A549 (cell line): ENCODE measurements around the gene ABCA7. TPM values are rescaled to one million over a fixed set of nuclear protein-coding genes. Genes with fewer than 3 reads are reported as not detected.

Source experiments
- ATAC-seq, 2 experiments: fragments of 200-7000 bp in 1 of 2; fragments of >200 bp in 1 of 2; cut with Nextera tagmentation in 1 of 2; cut with Tn5 transposase in 1 of 2; 3 replicates each; pipeline versions ENCODE4 v1.8.0 to v1.9.1; 2018 to 2020; ENCODE audit warnings: mild to moderate bottlenecking in 1 of 2, moderate library complexity in 1 of 2
- CTCF ChIA-PET: fragments of 300-600 bp; sonication (Branson Sonifier 250); formaldehyde crosslinking; extraction: SDS; loops from one replicate; lab custom pipeline; 2021; ENCODE audit warnings: antibody characterized with exemption, inconsistent platforms; lab: Yijun Ruan, JAX
- POLR2A ChIA-PET: fragments of 350-600 bp; formaldehyde crosslinking; extraction: SDS; loops from one replicate; lab custom pipeline; 2021; ENCODE audit warnings: antibody characterized with exemption, inconsistent platforms; lab: Yijun Ruan, JAX
- DNase-seq, 2 experiments: peaks; one replicate each; pipeline versions ENCODE4 v3.0.0 to v3.0.0-alpha.2; 2011 to 2016; ENCODE audit warnings: low read depth in 1 of 2, low spot score in 1 of 2
- FAIRE-seq: peaks from 2 replicates; lab custom pipeline; 2011; peaks lifted over from hg19 to GRCh38; lab: Jason Lieb, UNC
- H3K27ac ChIP-seq, 2 experiments: fragments of >200 bp; sonication (Bioruptor Twin); formaldehyde crosslinking; 3 replicates each; pipeline ENCODE4 v1.5.1; 2016 to 2017
- H3K4me1 ChIP-seq: fragments of >200 bp; sonication (Bioruptor Twin); formaldehyde crosslinking; 3 replicates; pipeline ENCODE4 v1.6.1; 2016
- H3K4me2 ChIP-seq: fragments of >200 bp; sonication (Bioruptor Twin); formaldehyde crosslinking; 3 replicates; pipeline ENCODE4 v1.6.1; 2016
- H3K4me3 ChIP-seq: fragments of >200 bp; sonication (Bioruptor Twin); formaldehyde crosslinking; 3 replicates; pipeline ENCODE4 v1.5.1; 2016
- H3K9me3 ChIP-seq: fragments of >200 bp; sonication (Bioruptor Twin); formaldehyde crosslinking; 3 replicates; pipeline ENCODE4 v1.6.1; 2016
- EHF ChIP-seq: fragments of 250-450 bp; sonication (Bioruptor Pico); IDR thresholded peaks from 2 replicates; pipeline ENCODE4 v1.5.0; 2020; ENCODE audit warnings: mild to moderate bottlenecking
- HDAC2 ChIP-seq: fragments of 200-600 bp; sonication (generic); IDR thresholded peaks from 2 replicates; pipeline ENCODE4 v1.6.1; 2016
- HEYL ChIP-seq: fragments of 250-450 bp; sonication (Bioruptor Pico); IDR thresholded peaks from 2 replicates; pipeline ENCODE4 v1.8.0; 2021; ENCODE audit warnings: mild to moderate bottlenecking, moderate library complexity
- HOXA7 ChIP-seq: fragments of 250-450 bp; sonication (Bioruptor Pico); IDR thresholded peaks from 2 replicates; pipeline ENCODE4 v1.5.0; 2020; ENCODE audit warnings: mild to moderate bottlenecking, moderate library complexity
- HOXB5 ChIP-seq: fragments of 250-450 bp; sonication (Bioruptor Pico); IDR thresholded peaks from 2 replicates; pipeline ENCODE4 v1.5.0; 2020; ENCODE audit warnings: mild to moderate bottlenecking, moderate library complexity
- JUN ChIP-seq, 2 experiments: fragments of >200 bp; sonication (Bioruptor Twin); formaldehyde crosslinking; IDR thresholded peaks; 2 replicates in 1 of 2; 3 replicates in 1 of 2; pipeline ENCODE4 v1.6.1; 2016 to 2017
- KDM1A ChIP-seq: fragments of 200-600 bp; sonication (generic); IDR thresholded peaks from 2 replicates; pipeline ENCODE4 v1.6.1; 2016; ENCODE audit warnings: low read depth, mild to moderate bottlenecking
- MAFK ChIP-seq: fragments of 450-650 bp; IDR thresholded peaks from 2 replicates; pipeline ENCODE4 v1.6.1; 2014; ENCODE audit not compliant: partially characterized antibody
- MAZ ChIP-seq: fragments of 150-350 bp; IDR thresholded peaks from 2 replicates; pipeline ENCODE4 v1.6.1; 2014; ENCODE audit warnings: antibody characterized with exemption, low read depth, low read length, borderline replicate concordance
- NPAS2 ChIP-seq: fragments of 250-450 bp; sonication (Bioruptor Pico); IDR thresholded peaks from 2 replicates; pipeline ENCODE4 v1.8.0; 2022; ENCODE audit warnings: mild to moderate bottlenecking, moderate library complexity, borderline replicate concordance
- NR3C1 ChIP-seq: fragments of >200 bp; sonication (Bioruptor Twin); formaldehyde crosslinking; IDR thresholded peaks from 3 replicates; pipeline ENCODE4 v1.6.1; 2017
- POLR2A ChIP-seq: IDR thresholded peaks from 2 replicates; pipeline ENCODE4 v1.6.1; 2012; ENCODE audit warnings: mild to moderate bottlenecking, low read length
- RAD21 ChIP-seq, 2 experiments: fragments of >200 bp in 1 of 2; sonication (Bioruptor Twin) in 1 of 2; formaldehyde crosslinking in 1 of 2; IDR thresholded peaks in 1 of 2; conservative IDR thresholded peaks in 1 of 2; 2 replicates in 1 of 2; 3 replicates in 1 of 2; pipeline ENCODE4 v1.6.1; 2012 to 2018; ENCODE audit warnings: inconsistent platforms in 1 of 2
- TFCP2L1 ChIP-seq: fragments of 250-450 bp; sonication (Bioruptor Pico); IDR thresholded peaks from 2 replicates; pipeline ENCODE4 v1.5.0; 2021; ENCODE audit warnings: mild to moderate bottlenecking
- TP53 ChIP-seq: fragments of 250-450 bp; sonication (Bioruptor Pico); IDR thresholded peaks from 2 replicates; pipeline ENCODE4 v1.5.0; 2021; ENCODE audit warnings: mild to moderate bottlenecking, moderate library complexity
- ZFP36 ChIP-seq: fragments of 450-650 bp; IDR thresholded peaks from 2 replicates; pipeline ENCODE4 v1.6.1; 2014; ENCODE audit warnings: borderline replicate concordance; ENCODE audit not compliant: partially characterized antibody
- WGBS: methylation state at CpG from one replicate; pipeline ENCODE4 v1.1.6; 2017; ENCODE audit errors: missing lambda C conversion rate; 5-methylcytosine and 5-hydroxymethylcytosine counted together
- polyA plus RNA-seq, 4 experiments: library from polyadenylated mRNA; depleted of rRNA in 3 of 4; stranded (reverse); fragments of >200 nt; fragmentation: RNase III in 1 of 4; extraction: RNeasy Plus Mini Kit Qiagen cat#74134 plus additional on column Dnase treatment in 1 of 4; gene quantifications; 2 replicates in 3 of 4; 3 replicates in 1 of 4; pipeline ENCODE4 v1.2.3, GENCODE V29; 2011 to 2017
- TF ChIP-seq, protein P1 (sequence below): IDR thresholded peaks from 2 replicates; pipeline ENCODE4 v1.6.1; 2012
- TF ChIP-seq, protein P2 (sequence below): fragments of 450-650 bp; IDR thresholded peaks from 2 replicates; pipeline ENCODE4 v1.6.1; 2014; ENCODE audit warnings: antibody characterized with exemption
- TF ChIP-seq, protein P3 (sequence below): IDR thresholded peaks from 2 replicates; pipeline ENCODE4 v1.6.1; 2012; ENCODE audit warnings: low read depth, borderline replicate concordance
- TF ChIP-seq, protein P4 (sequence below): fragments of >200 bp; sonication (Bioruptor Twin); formaldehyde crosslinking; IDR thresholded peaks from 3 replicates; pipeline ENCODE4 v1.5.1; 2016
- TF ChIP-seq, protein P5 (sequence below): fragments of 250-450 bp; sonication (Bioruptor Pico); IDR thresholded peaks from 2 replicates; pipeline ENCODE4 v1.5.0; 2021; ENCODE audit warnings: mild to moderate bottlenecking, moderate library complexity, borderline replicate concordance

ABCA7 gene
- polyA plus RNA-seq, 2 of the 4 experiments (the other 2 are of a cell fraction) = 5.0 to 13.5 TPM

DNA sequence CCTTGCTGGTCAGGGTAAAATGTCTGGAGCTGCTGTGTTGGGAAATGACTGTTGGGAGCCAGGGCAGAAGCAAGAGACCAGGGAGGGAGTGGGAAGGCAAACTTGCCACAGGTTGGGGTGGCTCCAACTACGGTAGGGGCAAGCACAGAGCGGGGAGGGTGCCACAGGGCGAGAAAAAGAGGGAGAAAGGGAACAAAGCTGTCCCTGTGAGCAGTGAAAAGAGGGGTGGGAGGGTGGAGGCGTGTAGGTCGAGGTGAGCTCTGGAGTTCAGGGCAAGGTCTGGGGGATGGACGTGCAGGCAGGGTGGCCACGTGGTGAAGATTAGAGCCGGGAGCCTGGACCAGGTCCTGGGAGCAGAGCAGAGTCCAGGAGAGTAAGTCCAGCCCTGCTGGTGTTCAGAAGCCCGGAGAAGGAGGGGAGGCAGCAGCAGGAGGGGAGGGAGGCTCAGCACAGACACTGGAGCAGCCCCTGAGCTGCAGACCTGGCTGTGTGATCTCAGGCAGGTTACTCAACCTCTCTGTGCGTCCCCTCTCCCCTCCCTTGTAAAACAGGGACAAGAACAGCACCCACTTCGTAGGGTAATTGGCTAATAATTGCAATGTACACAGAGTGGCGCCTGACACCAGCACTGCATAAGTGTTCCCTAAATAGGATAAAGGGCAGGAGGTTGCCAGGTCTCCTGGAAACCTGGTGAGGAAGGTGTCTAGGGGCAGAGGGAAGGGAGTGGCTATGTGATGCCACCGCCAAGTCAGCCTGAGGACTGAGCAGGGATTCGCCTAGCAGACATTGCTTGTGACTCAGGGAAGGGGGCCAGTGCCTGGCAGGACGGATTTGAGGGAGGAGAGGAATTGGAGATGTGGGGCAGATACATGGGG is 58.5 kb downstream of the ABCA7 start (continued):
- TF ChIP-seq HEYL (CRISPR knock-in tag) (no peak), HOXA7 (CRISPR knock-in tag) (no peak), KDM1A (peak; percentile 78), ZFP36 (peak; percentile 89), RAD21 (conservative IDR thresholded peaks at IDR 0.05 in 1 of 2, IDR thresholded peaks at IDR 0.05 in 1 of 2) (no peak), NPAS2 (CRISPR knock-in tag) (no peak), TFCP2L1 (no peak), MAZ (no peak), POLR2A (no peak), NR3C1 (no peak), HDAC2 (no peak), EHF (CRISPR knock-in tag) (no peak), TP53 (CRISPR knock-in tag) (no peak), HOXB5 (CRISPR knock-in tag) (no peak), MAFK (no peak)
- TF ChIP-seq, protein P1, sequence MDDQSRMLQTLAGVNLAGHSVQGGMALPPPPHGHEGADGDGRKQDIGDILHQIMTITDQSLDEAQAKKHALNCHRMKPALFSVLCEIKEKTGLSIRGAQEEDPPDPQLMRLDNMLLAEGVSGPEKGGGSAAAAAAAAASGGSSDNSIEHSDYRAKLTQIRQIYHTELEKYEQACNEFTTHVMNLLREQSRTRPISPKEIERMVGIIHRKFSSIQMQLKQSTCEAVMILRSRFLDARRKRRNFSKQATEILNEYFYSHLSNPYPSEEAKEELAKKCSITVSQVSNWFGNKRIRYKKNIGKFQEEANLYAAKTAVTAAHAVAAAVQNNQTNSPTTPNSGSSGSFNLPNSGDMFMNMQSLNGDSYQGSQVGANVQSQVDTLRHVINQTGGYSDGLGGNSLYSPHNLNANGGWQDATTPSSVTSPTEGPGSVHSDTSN = no peak
- TF ChIP-seq, protein P2, sequence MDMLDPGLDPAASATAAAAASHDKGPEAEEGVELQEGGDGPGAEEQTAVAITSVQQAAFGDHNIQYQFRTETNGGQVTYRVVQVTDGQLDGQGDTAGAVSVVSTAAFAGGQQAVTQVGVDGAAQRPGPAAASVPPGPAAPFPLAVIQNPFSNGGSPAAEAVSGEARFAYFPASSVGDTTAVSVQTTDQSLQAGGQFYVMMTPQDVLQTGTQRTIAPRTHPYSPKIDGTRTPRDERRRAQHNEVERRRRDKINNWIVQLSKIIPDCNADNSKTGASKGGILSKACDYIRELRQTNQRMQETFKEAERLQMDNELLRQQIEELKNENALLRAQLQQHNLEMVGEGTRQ = peak; percentile 49
- TF ChIP-seq, protein P3, sequence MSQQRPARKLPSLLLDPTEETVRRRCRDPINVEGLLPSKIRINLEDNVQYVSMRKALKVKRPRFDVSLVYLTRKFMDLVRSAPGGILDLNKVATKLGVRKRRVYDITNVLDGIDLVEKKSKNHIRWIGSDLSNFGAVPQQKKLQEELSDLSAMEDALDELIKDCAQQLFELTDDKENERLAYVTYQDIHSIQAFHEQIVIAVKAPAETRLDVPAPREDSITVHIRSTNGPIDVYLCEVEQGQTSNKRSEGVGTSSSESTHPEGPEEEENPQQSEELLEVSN = no peak
- TF ChIP-seq, protein P4, sequence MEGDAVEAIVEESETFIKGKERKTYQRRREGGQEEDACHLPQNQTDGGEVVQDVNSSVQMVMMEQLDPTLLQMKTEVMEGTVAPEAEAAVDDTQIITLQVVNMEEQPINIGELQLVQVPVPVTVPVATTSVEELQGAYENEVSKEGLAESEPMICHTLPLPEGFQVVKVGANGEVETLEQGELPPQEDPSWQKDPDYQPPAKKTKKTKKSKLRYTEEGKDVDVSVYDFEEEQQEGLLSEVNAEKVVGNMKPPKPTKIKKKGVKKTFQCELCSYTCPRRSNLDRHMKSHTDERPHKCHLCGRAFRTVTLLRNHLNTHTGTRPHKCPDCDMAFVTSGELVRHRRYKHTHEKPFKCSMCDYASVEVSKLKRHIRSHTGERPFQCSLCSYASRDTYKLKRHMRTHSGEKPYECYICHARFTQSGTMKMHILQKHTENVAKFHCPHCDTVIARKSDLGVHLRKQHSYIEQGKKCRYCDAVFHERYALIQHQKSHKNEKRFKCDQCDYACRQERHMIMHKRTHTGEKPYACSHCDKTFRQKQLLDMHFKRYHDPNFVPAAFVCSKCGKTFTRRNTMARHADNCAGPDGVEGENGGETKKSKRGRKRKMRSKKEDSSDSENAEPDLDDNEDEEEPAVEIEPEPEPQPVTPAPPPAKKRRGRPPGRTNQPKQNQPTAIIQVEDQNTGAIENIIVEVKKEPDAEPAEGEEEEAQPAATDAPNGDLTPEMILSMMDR = no peak

DNA sequence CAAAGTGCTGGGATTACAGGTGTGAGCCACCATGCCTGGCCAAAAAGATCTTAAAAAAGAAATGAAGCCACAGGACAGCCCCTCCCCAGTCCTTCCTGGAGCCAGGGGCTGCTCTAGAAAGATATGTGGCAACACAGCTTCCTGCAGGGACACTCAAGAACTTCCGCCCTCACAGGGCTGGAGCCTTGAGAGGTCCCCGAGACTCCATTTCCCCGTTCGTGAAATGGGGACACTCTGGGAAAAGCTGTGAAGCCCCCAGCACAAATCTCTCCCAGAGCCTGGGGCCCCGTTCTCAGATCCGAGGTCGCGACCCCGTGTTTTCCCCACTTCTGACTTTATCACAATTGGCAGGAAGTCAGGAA is 61.4 kb downstream of the ABCA7 start:
- ChIA-PET CTCF (interaction anchor here (0.9 to 3.3 kb wide), 2 partner anchors 12 kb away, joined by 3 to 14 read pairs; no protein-coding TSS in a partner anchor), POLR2A (no interaction called here)
- no peak for ATAC-seq
- peak overlapping the region; percentile 90 to 92 for H3K27ac ChIP-seq
- WGBS = 45% methylated on average over 9 of the region's 9 CpGs
- peaks cover 57% of the 10 kb centered on the region for H3K4me1 ChIP-seq
- H3K4me2 ChIP-seq = peak overlapping the region; percentile 78
- FAIRE-seq = no peak
- H3K4me3 ChIP-seq = no peak overlapping the region
- DNase-seq = no peak
- H3K9me3 ChIP-seq = peaks cover 13% of the 10 kb centered on the region
- 0 out of 5 replicates have a peak, but pooled peaks of 1 of the 2 experiments have one; percentile 2 for TF ChIP-seq JUN (IDR thresholded peaks at IDR 0.05)
- TF ChIP-seq, protein P5, sequence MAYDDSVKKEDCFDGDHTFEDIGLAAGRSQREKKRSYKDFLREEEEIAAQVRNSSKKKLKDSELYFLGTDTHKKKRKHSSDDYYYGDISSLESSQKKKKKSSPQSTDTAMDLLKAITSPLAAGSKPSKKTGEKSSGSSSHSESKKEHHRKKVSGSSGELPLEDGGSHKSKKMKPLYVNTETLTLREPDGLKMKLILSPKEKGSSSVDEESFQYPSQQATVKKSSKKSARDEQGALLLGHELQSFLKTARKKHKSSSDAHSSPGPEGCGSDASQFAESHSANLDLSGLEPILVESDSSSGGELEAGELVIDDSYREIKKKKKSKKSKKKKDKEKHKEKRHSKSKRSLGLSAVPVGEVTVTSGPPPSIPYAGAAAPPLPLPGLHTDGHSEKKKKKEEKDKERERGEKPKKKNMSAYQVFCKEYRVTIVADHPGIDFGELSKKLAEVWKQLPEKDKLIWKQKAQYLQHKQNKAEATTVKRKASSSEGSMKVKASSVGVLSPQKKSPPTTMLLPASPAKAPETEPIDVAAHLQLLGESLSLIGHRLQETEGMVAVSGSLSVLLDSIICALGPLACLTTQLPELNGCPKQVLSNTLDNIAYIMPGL (CRISPR knock-in tag) = no peak
